HFF-Myc (cell line): ENCODE measurements around the gene RAB24.

Source experiments
- DNase-seq: peaks from one replicate; pipeline ENCODE4 v3.0.0-alpha.2; 2011; ENCODE audit warnings: low read depth; ENCODE audit errors: extremely low read depth
- H3K4me3 ChIP-seq: replicated peaks from 2 replicates; pipeline ENCODE4 v1.5.1; 2011; ENCODE audit warnings: low read depth, mild to moderate bottlenecking, control low read depth, low read length
- CTCF ChIP-seq: IDR thresholded peaks from 2 replicates; pipeline ENCODE4 v1.5.1; 2012; ENCODE audit warnings: mild to moderate bottlenecking, low read depth, low read length, control low read depth; ENCODE audit errors: missing control alignments

RAB24 gene

GRCh38 chr5:177290816-177291596, 12.5 kb downstream of the RAB24 start:
- DNase-seq, result no peak
- TF ChIP-seq CTCF, result no peak
- H3K4me3 ChIP-seq, result no peak overlapping the region

DNA sequence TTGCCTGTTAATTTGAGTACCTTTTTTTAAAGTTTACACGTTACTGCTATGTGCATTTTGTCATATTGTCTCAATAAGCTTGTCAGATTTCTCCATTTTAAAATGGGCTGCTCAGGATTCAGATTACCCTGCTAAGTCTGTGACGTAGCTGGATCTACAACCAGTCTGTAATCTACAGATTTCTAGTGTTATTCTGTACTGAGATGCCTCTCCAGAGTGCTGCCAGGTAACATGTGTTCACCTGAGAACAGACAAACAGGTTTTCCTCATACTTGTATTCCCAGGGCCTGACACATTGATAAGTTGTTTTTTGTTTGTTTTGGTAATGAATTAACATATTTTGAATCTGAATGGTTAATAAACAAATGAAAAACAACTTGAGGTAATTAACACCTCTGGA, 15.3 kb downstream of the RAB24 start:
- no peak for TF ChIP-seq CTCF
- DNase-seq, result no peak

GRCh38 chr5:177276886-177277285, 26.6 kb downstream of the RAB24 start:
- no peak for TF ChIP-seq CTCF
- DNase-seq, result no peak

More for the DNA sequence above, 15.3 kb downstream of the RAB24 start:
- H3K4me3 ChIP-seq, result no peak overlapping the region

GRCh38 chr5:177275883-177276282, 27.6 kb downstream of the RAB24 start:
- TF ChIP-seq CTCF, result no peak
- no peak for DNase-seq
- no peak overlapping the region for H3K4me3 ChIP-seq

More at GRCh38 chr5:177276886-177277285, 26.6 kb downstream of the RAB24 start:
- no peak overlapping the region for H3K4me3 ChIP-seq

DNA sequence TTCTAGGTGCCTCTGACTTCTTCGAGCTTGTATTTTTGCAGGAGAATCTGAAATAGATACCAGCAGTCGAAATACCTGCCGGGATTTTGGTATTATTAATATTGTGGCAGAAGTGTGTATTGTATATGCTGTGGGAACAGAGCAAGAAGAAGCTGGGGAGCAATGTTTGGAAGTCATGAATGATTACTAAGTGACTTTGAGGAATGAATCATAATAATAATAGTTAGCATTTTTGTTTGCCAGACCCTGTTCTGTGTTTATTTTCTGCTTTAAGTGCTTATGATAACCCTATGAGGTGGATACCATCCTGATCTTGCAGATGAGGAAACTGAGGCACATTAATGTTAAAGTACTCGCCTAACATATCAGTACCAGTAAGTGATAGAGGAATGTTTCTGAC, 32.4 kb downstream of the RAB24 start:
- DNase-seq, result no peak
- no peak overlapping the region for H3K4me3 ChIP-seq
- no peak for TF ChIP-seq CTCF

GRCh38 chr5:177270653-177271052, 32.9 kb downstream of the RAB24 start:
- H3K4me3 ChIP-seq, result no peak overlapping the region
- DNase-seq, result no peak
- TF ChIP-seq CTCF, result no peak
